Body of pancreas (tissue), 4 donors: Measurements from ENCODE around the gene ECPAS. TPM values are rescaled to one million over a fixed set of nuclear protein-coding genes. Genes with fewer than 3 reads are reported as not detected.
A peak's percentile ranks its signal among the peaks of the same experiment; 100 is the strongest.
"Not testable (repeated sequence)": the region's sequence is repeated elsewhere in the genome, so short reads cannot be mapped to it uniquely, and the experiment has no call there.

Experiments
- ATAC-seq: fragments of 150-250 bp; one replicate; pipeline ENCODE4 v1.9.1; 2016
- DNase-seq, 4 donors: peaks; one replicate each; pipeline ENCODE4 v3.0.0-alpha.2; 2019
- H3K27ac ChIP-seq, 4 donors: fragments of 200-600 bp; sonication (generic); 1 replicate in 3 of 4; 2 replicates in 1 of 4; pipeline versions ENCODE4 v1.5.1 to v1.6.1; 2016 to 2019; ENCODE audit warnings: mild to moderate bottlenecking in 1 of 4, mixed read lengths in 1 of 4, moderate library complexity in 1 of 4
- H3K27me3 ChIP-seq, 2 donors: fragments of 200-600 bp; sonication (generic); one replicate each; pipeline ENCODE4 v1.6.0; 2016; ENCODE audit warnings: mild to moderate bottlenecking in 1 of 2
- H3K36me3 ChIP-seq, 2 donors: fragments of 200-600 bp; sonication (generic); replicated peaks in 1 of 2; 2 replicates each; pipeline ENCODE4 v1.5.1; 2016; ENCODE audit warnings: low read depth in 2 of 2; ENCODE audit not compliant: insufficient read depth in 1 of 2
- H3K4me1 ChIP-seq: fragments of 200-600 bp; sonication (generic); one replicate; pipeline ENCODE4 v1.6.0; 2016
- H3K4me3 ChIP-seq, 2 donors: fragments of 200-600 bp; sonication (generic); 1 replicate in 1 of 2; 2 replicates in 1 of 2; pipeline ENCODE4 v1.5.1; 2016 to 2019
- H3K9me3 ChIP-seq, 3 donors: fragments of 200-600 bp; sonication (generic); 1 replicate in 2 of 3; 2 replicates in 1 of 3; pipeline ENCODE4 v1.5.1; 2016
- CTCF ChIP-seq, 7 experiments: fragments of 450-650 bp in 4 of 7; fragments of 200-600 bp in 3 of 7; sonication (generic) in 3 of 7; IDR thresholded peaks; one replicate each; pipeline ENCODE4 v1.5.1; 2016 to 2019; ENCODE audit warnings: antibody characterized with exemption in 7 of 7
- POLR2A ChIP-seq, 3 donors: fragments of 450-650 bp; IDR thresholded peaks; one replicate each; pipeline ENCODE4 v1.6.1; 2016; ENCODE audit warnings: antibody characterized with exemption in 3 of 3, mild to moderate bottlenecking in 2 of 3
- WGBS, 2 donors: methylation state at CpG; one replicate each; pipeline ENCODE4 v1.1.5; 2017; 5-methylcytosine and 5-hydroxymethylcytosine counted together
- intact Hi-C: fragments of 100-400 bp; cut with DNase I; formaldehyde crosslinking; loops from one replicate; pipeline ENCODE4 v1.15.1; 2023
- total RNA-seq, 2 donors: library from RNA; depleted of rRNA; stranded (reverse); fragments of >200 nt; gene quantifications; one replicate each; pipeline ENCODE4 v1.1.0, GENCODE V29; 2016

Gene ECPAS
- total RNA-seq, 2 donors from 2014 or later = 35.3 to 57.6 TPM

- ATAC-seq = no peak
- intact Hi-C loops = no loop called here
- no peak for DNase-seq
- no peak overlapping the region for H3K27ac ChIP-seq
- no peaks in the 10 kb centered on the region for H3K27me3 ChIP-seq
- H3K36me3 ChIP-seq = no peaks in the 10 kb centered on the region
- H3K4me3 ChIP-seq = no peak overlapping the region
- WGBS, 2 donors = 84 to 92% methylated on average over 2 of the region's 2 CpGs
- peaks cover 12% of the 10 kb centered on the region for H3K4me1 ChIP-seq
- no peak for TF ChIP-seq POLR2A (IDR thresholded peaks at IDR 0.05)
- no peaks in the 10 kb centered on the region for H3K9me3 ChIP-seq
Observed at GRCh38 chr9:111527347-111527746, 43.2 kb upstream of the ECPAS start.

- TF ChIP-seq CTCF (IDR thresholded peaks at IDR 0.05) = no peak
- peak; percentile 50 to 61 (median 58) for TF ChIP-seq POLR2A (IDR thresholded peaks at IDR 0.05)
- Histone ChIP-seq H3K27me3 (no peaks in the 10 kb centered on the region), H3K4me1 (peaks cover 12% of the 10 kb centered on the region), H3K36me3 (no peaks in the 10 kb centered on the region), H3K4me3 (peak within 1 kb of the TSS; percentile 59 to 71), H3K27ac (peak within 1 kb of the TSS in 3 of 4 donors; percentile 46 to 63 (median 56)), H3K9me3 (no peaks in the 10 kb centered on the region)
- intact Hi-C loops = no loop called here
- ATAC-seq (peak; percentile 78), DNase-seq (peak; percentile 79 to 85 (median 82))
- 1% methylated on average over 15 to 66 of the region's 66 CpGs for WGBS, 2 donors
Observed at GRCh38 chr9:111525056-111525977, 41.1 kb upstream of the ECPAS start, which contains the start of gene ZNF483. TSS of gene ZNF483 (plus strand) at chr9:111525179. CDS start at chr9:111527396, 2,217 bp downstream.

GRCh38 chr9:111524731-111525055 lies 40.5 kb upstream of the ECPAS start:
- Histone ChIP-seq H3K9me3 (no peaks in the 10 kb centered on the region), H3K4me1 (peaks cover 12% of the 10 kb centered on the region), H3K36me3 (no peaks in the 10 kb centered on the region), H3K27me3 (no peaks in the 10 kb centered on the region), H3K27ac (peak overlapping the region in 1 of 4 donors; percentile 63), H3K4me3 (peak overlapping the region in 1 of 2 donors; percentile 59)
- TF ChIP-seq POLR2A (IDR thresholded peaks at IDR 0.05) (no peak), CTCF (IDR thresholded peaks at IDR 0.05) (no peak)
- intact Hi-C loops = no loop called here
- DNase-seq = no peak
- 24 to 38% methylated on average over 7 of the region's 7 CpGs for WGBS, 2 donors
- no peak for ATAC-seq

GRCh38 chr9:111516061-111516465 lies 31.9 kb upstream of the ECPAS start:
- TF ChIP-seq CTCF (IDR thresholded peaks at IDR 0.05) (no peak), POLR2A (IDR thresholded peaks at IDR 0.05) (no peak)
- H3K36me3 ChIP-seq = no peaks in the 10 kb centered on the region
- H3K9me3 ChIP-seq = no peaks in the 10 kb centered on the region
- 79 to 83% methylated on average over 2 of the region's 2 CpGs for WGBS, 2 donors
- H3K27me3 ChIP-seq = no peaks in the 10 kb centered on the region
- no peak overlapping the region for H3K27ac ChIP-seq
- no peak for ATAC-seq
- H3K4me3 ChIP-seq = no peak overlapping the region
- no peaks in the 10 kb centered on the region for H3K4me1 ChIP-seq
- intact Hi-C loops = no loop called here
- no peak for DNase-seq

GRCh38 chr9:111514967-111515366 lies 30.8 kb upstream of the ECPAS start:
- intact Hi-C loops = no loop called here
- ATAC-seq (no peak), DNase-seq (no peak)
- Histone ChIP-seq H3K36me3 (no peaks in the 10 kb centered on the region), H3K4me1 (no peaks in the 10 kb centered on the region), H3K27ac (no peak overlapping the region), H3K27me3 (no peaks in the 10 kb centered on the region), H3K9me3 (no peaks in the 10 kb centered on the region), H3K4me3 (no peak overlapping the region)
- TF ChIP-seq POLR2A (IDR thresholded peaks at IDR 0.05) (no peak), CTCF (IDR thresholded peaks at IDR 0.05) (no peak)

GRCh38 chr9:111511581-111511980 lies 27.4 kb upstream of the ECPAS start:
- H3K27me3 ChIP-seq, intact Hi-C loops, H3K4me1 ChIP-seq, H3K36me3 ChIP-seq, H3K4me3 ChIP-seq, H3K9me3 ChIP-seq, ATAC-seq, H3K27ac ChIP-seq, DNase-seq: not testable (repeated sequence)
- 71 to 84% methylated on average over 6 of the region's 6 CpGs for WGBS, 2 donors
